VCaP (cell line): ENCODE measurements around the gene TSPAN17.

ENCODE experiments used
- H3K27ac ChIP-seq: fragments of 450-650 bp; 2 replicates; pipeline ENCODE4 v1.5.1; 2017
- TF ChIP-seq, protein P1 (sequence below): fragments of 450-650 bp; conservative IDR thresholded peaks from 2 replicates; pipeline ENCODE4 v1.5.1; 2017; ENCODE audit warnings: mild to moderate bottlenecking, moderate library complexity

TSPAN17 gene

GRCh38 chr5:176624938-176625337, 22.3 kb upstream of the TSPAN17 start:
- TF ChIP-seq, protein P1, sequence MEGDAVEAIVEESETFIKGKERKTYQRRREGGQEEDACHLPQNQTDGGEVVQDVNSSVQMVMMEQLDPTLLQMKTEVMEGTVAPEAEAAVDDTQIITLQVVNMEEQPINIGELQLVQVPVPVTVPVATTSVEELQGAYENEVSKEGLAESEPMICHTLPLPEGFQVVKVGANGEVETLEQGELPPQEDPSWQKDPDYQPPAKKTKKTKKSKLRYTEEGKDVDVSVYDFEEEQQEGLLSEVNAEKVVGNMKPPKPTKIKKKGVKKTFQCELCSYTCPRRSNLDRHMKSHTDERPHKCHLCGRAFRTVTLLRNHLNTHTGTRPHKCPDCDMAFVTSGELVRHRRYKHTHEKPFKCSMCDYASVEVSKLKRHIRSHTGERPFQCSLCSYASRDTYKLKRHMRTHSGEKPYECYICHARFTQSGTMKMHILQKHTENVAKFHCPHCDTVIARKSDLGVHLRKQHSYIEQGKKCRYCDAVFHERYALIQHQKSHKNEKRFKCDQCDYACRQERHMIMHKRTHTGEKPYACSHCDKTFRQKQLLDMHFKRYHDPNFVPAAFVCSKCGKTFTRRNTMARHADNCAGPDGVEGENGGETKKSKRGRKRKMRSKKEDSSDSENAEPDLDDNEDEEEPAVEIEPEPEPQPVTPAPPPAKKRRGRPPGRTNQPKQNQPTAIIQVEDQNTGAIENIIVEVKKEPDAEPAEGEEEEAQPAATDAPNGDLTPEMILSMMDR: no peak
- no peak overlapping the region for H3K27ac ChIP-seq

DNA sequence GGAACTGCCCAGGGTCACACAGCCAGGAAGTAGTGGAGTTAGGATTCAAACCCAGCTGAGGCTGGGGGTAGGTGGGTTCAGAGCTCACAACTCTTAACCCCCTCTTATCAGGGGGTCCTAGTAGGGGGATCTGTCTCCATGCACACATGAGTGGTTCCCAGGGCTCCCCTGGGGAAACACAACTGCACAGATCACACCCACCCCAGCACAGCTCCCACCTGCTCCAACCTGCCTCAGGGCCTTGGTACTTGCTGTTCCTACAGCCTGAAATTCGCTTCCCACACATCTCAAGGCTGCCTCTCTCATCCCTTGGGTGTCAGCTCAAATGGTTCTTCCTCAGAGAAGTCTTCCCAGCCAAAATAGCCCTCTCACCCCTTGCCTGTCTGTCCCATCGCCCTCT, 21.8 kb upstream of the TSPAN17 start:
- TF ChIP-seq, protein P1: no peak
- no peak overlapping the region for H3K27ac ChIP-seq

DNA sequence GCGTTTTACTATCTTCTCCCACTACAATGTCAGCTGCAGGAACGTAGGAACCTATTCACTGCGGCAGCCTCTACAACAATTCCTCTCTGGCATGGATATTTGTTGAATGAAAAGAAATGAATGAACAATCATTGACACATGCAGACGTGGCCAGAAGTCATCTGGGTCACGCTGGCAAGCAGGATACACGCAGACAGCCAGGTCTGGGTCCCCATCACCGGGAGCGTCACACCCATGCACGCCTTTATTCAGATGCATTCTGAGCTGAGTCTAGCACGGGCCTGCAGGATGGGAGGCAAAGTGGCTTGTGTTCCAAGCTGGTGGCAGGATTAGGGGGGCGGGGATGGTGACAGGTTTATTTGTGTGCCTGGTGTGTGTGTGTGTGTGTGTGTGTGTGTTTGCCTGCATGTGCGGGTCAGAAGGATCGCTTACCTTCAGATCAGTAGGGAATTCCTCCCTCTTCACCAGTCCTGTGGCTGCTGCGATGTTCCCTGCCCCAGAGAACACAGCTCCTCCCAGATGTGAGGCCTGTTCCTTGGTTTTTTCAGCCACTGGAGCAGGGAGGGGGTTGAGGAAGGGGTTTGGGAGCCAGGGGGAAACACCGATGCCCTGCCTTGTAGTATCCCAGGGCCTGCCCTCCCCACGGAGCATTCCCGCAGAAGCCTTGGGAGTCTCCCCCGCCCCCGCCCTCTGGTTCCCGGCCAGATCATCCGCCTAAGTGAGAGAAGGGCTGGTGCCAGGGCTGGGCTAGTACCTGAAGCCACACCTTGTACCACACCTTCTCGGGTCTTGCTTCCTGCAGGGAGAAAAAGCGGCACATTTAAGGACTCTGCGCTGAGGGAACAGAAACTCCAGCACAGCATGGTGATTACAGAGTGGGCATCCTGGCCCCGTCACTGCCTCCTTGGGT, 21.1 kb upstream of the TSPAN17 start:
- no peak overlapping the region for H3K27ac ChIP-seq
- TF ChIP-seq, protein P1: no peak

DNA sequence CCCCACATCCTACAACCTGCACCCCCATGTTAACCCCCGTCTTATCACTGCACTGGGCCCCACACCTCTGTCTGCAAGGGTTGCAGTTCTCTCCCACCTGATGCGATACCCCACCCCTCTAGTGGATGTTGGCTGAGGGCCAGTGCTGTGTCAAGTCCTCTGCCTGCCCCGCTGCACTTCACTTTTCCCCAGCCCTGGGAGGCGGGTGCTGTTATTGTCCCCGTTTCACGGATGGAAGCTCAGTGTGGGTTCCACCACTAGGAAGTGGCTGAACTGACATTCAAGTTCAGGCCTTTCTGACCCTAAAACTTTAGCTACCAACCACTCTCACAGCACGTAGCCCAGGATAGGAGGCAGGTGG, 20.4 kb upstream of the TSPAN17 start:
- H3K27ac ChIP-seq: no peak overlapping the region
- TF ChIP-seq, protein P1: no peak

DNA sequence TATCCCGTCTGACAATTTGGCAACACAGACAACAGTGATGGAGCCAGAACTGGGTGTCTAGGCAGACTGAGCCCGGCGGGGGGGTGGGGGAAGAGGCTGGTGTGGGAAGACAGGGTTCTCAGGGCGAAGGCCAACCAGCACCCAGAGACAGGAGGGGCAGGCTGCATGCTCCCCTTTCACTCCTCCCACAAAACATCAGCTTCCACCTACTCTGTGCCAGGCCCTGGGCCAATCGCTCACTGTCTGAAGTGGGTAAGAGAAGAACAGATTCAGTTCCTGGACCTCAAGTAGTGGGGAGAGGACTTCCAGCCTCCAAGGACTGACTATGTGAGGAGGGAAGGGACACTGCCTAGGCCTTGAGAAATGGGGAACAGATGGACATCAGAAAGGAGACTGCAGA, 19.7 kb upstream of the TSPAN17 start:
- TF ChIP-seq, protein P1: no peak
- no peak overlapping the region for H3K27ac ChIP-seq

- TF ChIP-seq, protein P1: no peak
- no peak overlapping the region for H3K27ac ChIP-seq
Observed at GRCh38 chr5:176628406-176629228, 18.7 kb upstream of the TSPAN17 start.

GRCh38 chr5:176629317-176629852, 17.9 kb upstream of the TSPAN17 start:
- H3K27ac ChIP-seq: peak overlapping the region; percentile 62; the same call in 1 of the 2 replicates
- TF ChIP-seq, protein P1: no peak
